WI38 (cell line): ENCODE results near the gene ADGRV1.

ENCODE experiments used
- H3K4me3 ChIP-seq: 2 replicates; pipeline ENCODE4 v1.5.1; 2011; ENCODE audit warnings: low read depth, mild to moderate bottlenecking, control low read depth, low read length
- CTCF ChIP-seq: IDR thresholded peaks from 2 replicates; pipeline ENCODE4 v1.5.1; 2012; ENCODE audit warnings: low read depth, mild to moderate bottlenecking, control low read depth, low read length

Gene ADGRV1

GRCh38 chr5:91125916-91126315 lies 567.3 kb downstream of the ADGRV1 start:
- H3K4me3 ChIP-seq: no peak overlapping the region
- no peak for TF ChIP-seq CTCF

DNA sequence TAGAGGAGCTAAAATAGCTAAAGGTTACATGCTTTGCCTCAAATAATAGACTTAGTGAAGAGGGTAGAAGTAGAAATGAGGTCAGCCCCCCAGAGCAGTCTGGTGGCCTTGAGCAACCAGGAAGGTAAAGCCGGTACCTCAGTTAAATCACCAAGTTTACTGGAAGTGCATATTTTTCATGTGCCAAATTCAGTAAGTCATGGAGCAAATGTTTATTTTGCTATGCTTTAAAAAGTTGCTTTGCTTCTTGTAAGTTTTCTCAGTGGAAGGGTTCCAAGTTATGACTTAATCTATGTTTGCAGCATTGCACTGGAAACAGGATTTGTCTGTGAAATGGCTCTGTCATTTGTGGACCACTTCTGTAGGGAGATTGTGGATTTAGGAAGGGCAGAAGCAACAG lies 567.9 kb downstream of the ADGRV1 start:
- no peak for TF ChIP-seq CTCF
- no peak overlapping the region for H3K4me3 ChIP-seq

DNA sequence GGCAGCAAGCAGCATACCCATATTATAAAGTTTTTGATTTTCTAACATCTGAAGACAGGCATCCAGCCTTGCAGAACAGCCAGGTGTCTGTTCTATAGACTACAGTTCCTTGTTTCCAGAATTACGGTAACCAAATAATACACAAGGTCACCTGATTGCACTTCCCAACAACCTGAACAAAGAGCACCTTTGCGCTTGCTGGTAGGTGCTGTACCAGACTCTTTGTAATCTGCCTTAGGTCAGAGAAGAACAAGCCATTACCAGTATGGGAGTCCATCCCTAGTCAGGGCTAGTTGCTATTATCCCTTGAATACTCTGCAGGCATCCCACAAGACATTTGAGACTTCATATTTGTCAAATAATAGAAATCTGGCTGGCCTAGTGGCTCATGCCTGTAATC lies 568.3 kb downstream of the ADGRV1 start:
- TF ChIP-seq CTCF: no peak
- H3K4me3 ChIP-seq: no peak overlapping the region

GRCh38 chr5:91127456-91128081 lies 569.0 kb downstream of the ADGRV1 start:
- no peak overlapping the region for H3K4me3 ChIP-seq
- no peak for TF ChIP-seq CTCF

- no peak for TF ChIP-seq CTCF
- H3K4me3 ChIP-seq: no peak overlapping the region
These were observed 570.0 kb downstream of the ADGRV1 start for GRCh38 chr5:91128604-91129003.

GRCh38 chr5:91129748-91130147 lies 571.2 kb downstream of the ADGRV1 start:
- H3K4me3 ChIP-seq: no peak overlapping the region
- TF ChIP-seq CTCF: no peak

DNA sequence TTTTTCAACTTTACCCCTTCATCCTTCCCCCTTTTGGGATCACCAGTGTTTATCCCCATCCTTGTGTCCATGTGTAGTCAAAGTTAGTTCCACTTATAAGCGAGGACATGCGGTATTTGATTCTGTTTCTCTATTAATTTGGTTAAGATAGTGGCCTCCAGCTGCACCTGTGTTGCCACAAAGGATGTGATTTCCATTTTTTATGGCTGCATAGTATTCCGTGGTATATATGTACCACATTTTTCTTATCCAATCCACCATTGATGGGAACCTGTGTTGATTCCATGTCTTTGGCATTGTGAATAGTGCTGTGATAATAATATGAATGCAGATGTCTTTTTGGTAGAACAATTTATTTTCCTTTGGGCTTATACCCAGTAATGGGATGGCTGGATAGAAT lies 572.2 kb downstream of the ADGRV1 start:
- no peak overlapping the region for H3K4me3 ChIP-seq
- TF ChIP-seq CTCF: no peak
